ENCODE measurements around the gene GZF1.

Gene GZF1

DNA sequence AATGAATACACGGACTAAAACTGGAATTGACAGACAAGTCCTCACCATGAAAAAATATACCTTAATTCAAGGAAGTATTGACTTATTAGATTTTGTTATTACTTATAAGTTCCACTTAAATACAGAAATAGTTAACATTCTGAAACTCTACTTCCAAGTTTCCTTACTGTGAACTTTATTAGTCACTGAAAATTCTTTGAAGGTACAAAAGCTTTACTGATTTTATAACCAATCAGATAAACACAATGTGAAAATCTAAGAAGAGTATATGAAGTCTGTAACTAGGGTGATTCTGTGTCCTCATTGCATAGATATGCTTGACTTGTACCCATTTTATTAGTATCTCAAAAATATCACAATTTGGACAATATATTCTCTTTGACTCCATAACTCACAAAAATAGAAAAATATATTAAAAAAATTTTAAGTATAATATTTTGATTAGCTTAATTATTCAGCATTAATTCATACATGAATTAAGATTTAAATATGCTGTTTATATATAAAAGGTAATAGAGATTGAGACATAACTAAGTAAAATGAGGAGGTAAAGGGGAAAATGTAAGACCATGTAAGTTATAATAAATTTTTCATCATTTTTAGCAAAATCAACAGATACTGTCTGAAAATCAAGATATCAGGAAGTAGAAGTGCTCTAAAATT lies 52.7 kb downstream of the GZF1 start:
- Histone ChIP-seq H3K4me3 (replicated peaks; ENCODE audit: insufficient read depth, low read length) (no peak overlapping the region), H3K27ac (replicated peaks) (no peak overlapping the region), H3K27me3 (ENCODE audit: insufficient read depth, poor library complexity, severe bottlenecking) (no peaks in the 10 kb centered on the region)
- DNase-seq (ENCODE audit: low read depth in 1 of 2, low spot score in 1 of 2), result no peak
- TF ChIP-seq, protein P1, sequence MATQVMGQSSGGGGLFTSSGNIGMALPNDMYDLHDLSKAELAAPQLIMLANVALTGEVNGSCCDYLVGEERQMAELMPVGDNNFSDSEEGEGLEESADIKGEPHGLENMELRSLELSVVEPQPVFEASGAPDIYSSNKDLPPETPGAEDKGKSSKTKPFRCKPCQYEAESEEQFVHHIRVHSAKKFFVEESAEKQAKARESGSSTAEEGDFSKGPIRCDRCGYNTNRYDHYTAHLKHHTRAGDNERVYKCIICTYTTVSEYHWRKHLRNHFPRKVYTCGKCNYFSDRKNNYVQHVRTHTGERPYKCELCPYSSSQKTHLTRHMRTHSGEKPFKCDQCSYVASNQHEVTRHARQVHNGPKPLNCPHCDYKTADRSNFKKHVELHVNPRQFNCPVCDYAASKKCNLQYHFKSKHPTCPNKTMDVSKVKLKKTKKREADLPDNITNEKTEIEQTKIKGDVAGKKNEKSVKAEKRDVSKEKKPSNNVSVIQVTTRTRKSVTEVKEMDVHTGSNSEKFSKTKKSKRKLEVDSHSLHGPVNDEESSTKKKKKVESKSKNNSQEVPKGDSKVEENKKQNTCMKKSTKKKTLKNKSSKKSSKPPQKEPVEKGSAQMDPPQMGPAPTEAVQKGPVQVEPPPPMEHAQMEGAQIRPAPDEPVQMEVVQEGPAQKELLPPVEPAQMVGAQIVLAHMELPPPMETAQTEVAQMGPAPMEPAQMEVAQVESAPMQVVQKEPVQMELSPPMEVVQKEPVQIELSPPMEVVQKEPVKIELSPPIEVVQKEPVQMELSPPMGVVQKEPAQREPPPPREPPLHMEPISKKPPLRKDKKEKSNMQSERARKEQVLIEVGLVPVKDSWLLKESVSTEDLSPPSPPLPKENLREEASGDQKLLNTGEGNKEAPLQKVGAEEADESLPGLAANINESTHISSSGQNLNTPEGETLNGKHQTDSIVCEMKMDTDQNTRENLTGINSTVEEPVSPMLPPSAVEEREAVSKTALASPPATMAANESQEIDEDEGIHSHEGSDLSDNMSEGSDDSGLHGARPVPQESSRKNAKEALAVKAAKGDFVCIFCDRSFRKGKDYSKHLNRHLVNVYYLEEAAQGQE (IDR thresholded peaks at IDR 0.05; ENCODE audit: insufficient replicate concordance, low read depth), result no peak
- TF ChIP-seq, protein P2, sequence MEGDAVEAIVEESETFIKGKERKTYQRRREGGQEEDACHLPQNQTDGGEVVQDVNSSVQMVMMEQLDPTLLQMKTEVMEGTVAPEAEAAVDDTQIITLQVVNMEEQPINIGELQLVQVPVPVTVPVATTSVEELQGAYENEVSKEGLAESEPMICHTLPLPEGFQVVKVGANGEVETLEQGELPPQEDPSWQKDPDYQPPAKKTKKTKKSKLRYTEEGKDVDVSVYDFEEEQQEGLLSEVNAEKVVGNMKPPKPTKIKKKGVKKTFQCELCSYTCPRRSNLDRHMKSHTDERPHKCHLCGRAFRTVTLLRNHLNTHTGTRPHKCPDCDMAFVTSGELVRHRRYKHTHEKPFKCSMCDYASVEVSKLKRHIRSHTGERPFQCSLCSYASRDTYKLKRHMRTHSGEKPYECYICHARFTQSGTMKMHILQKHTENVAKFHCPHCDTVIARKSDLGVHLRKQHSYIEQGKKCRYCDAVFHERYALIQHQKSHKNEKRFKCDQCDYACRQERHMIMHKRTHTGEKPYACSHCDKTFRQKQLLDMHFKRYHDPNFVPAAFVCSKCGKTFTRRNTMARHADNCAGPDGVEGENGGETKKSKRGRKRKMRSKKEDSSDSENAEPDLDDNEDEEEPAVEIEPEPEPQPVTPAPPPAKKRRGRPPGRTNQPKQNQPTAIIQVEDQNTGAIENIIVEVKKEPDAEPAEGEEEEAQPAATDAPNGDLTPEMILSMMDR (IDR thresholded peaks at IDR 0.05; ENCODE audit: insufficient read depth, low read length), result no peak
- no peak for TF ChIP-seq GABPA (IDR thresholded peaks at IDR 0.05; ENCODE audit: low read depth)
- TF ChIP-seq POLR2AphosphoS5 (IDR thresholded peaks at IDR 0.05; ENCODE audit: low read depth), result no peak
- no peak for TF ChIP-seq SPI1 (IDR thresholded peaks at IDR 0.05; ENCODE audit: borderline replicate concordance, low read depth)

DNA sequence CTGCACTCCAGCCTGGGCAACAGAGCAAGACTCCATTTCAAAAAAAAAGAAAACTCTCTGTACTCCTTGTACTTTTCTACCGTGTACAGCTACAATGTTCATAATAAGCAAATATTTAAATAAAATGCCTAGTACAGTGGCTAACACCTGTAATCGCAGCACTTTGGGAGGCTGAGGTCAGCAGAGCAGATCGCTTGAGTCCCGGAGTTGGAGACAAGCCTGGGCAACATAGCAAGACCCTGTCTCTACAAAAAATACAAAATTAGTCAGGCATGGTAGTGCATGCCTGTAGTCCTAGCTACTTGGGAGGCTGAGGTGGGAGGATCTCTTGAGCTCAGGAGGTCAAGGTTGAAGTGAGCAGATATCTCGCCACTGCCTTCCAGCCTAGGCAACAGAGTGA lies 53.6 kb downstream of the GZF1 start:
- Histone ChIP-seq H3K27ac (replicated peaks) (no peak overlapping the region), H3K27me3 (ENCODE audit: insufficient read depth, poor library complexity, severe bottlenecking) (no peaks in the 10 kb centered on the region), H3K4me3 (replicated peaks; ENCODE audit: insufficient read depth, low read length) (no peak overlapping the region)
- no peak for DNase-seq (ENCODE audit: low read depth in 1 of 2, low spot score in 1 of 2)
- TF ChIP-seq, protein P2 (IDR thresholded peaks at IDR 0.05; ENCODE audit: insufficient read depth, low read length), result no peak
- TF ChIP-seq GABPA (IDR thresholded peaks at IDR 0.05; ENCODE audit: low read depth), result no peak
- TF ChIP-seq POLR2AphosphoS5 (IDR thresholded peaks at IDR 0.05; ENCODE audit: low read depth), result no peak
- TF ChIP-seq SPI1 (IDR thresholded peaks at IDR 0.05; ENCODE audit: borderline replicate concordance, low read depth), result no peak
- TF ChIP-seq, protein P1 (IDR thresholded peaks at IDR 0.05; ENCODE audit: insufficient replicate concordance, low read depth), result no peak

DNA sequence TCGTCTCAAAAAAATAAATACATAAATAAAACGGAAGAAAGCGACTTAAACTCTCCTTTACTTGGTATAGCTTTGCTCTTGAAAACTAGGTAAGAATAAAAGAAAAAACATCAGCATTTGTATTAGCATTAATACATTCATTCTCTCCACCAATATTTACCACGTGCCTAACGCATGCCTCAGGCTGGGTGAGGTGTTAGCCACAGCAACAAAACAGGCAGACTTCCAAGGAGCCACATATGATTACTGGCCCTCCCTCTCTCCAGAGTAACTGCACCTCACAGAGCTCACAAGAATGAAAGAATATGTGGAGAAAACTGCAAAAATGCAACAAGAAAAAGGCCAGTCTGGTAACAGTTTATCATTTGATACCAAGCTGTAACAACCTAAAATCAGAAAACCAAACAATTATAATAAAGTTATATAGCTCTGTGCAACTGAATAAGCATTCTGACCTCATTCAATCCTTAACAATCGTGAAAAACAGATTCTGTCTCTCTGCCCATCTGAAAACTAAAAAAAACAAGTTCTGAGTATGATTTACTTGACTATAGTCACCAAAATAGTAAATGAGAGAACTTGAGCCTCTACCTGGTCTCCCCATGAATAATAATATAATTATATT lies 54.1 kb downstream of the GZF1 start:
- DNase-seq (ENCODE audit: low read depth in 1 of 2, low spot score in 1 of 2), result no peak
- H3K4me3 ChIP-seq (replicated peaks; ENCODE audit: insufficient read depth, low read length), result no peak overlapping the region

More for the DNA sequence above, 54.1 kb downstream of the GZF1 start:
- no peaks in the 10 kb centered on the region for H3K27me3 ChIP-seq (ENCODE audit: insufficient read depth, poor library complexity, severe bottlenecking)
- H3K27ac ChIP-seq (replicated peaks), result no peak overlapping the region
- TF ChIP-seq, protein P1 (IDR thresholded peaks at IDR 0.05; ENCODE audit: insufficient replicate concordance, low read depth), result no peak
- TF ChIP-seq SPI1 (IDR thresholded peaks at IDR 0.05; ENCODE audit: borderline replicate concordance, low read depth) (no peak), GABPA (IDR thresholded peaks at IDR 0.05; ENCODE audit: low read depth) (no peak), POLR2AphosphoS5 (IDR thresholded peaks at IDR 0.05; ENCODE audit: low read depth) (no peak)
- TF ChIP-seq, protein P2 (IDR thresholded peaks at IDR 0.05; ENCODE audit: insufficient read depth, low read length), result no peak
